SH-SY5Y (cell line): ENCODE data around the gene ASB2.

Source experiments
- GATA2 ChIP-seq: IDR thresholded peaks from 2 replicates; pipeline ENCODE4 v1.6.1; 2011; ENCODE audit warnings: mild to moderate bottlenecking, low read depth, low read length
- GATA3 ChIP-seq: IDR thresholded peaks from 2 replicates; pipeline ENCODE4 v1.6.1; 2011; ENCODE audit warnings: low read depth, mild to moderate bottlenecking, low read length, moderate library complexity

- TF ChIP-seq GATA2 = no peak
- no peak for TF ChIP-seq GATA3
These were observed 49.4 kb upstream of the ASB2 start for GRCh38 chr14:94025720-94026119.
